WERI-Rb-1 (cell line): ENCODE data around the gene C1orf198.

Experiments
- DNase-seq: peaks from one replicate; pipeline ENCODE4 v3.0.0-alpha.2; 2020
- H3K27ac ChIP-seq: fragments of 250-450 bp; sonication (Bioruptor Pico); 2 replicates; pipeline ENCODE4 v1.5.1; 2020; ENCODE audit warnings: mild to moderate bottlenecking, moderate library complexity
- H3K27me3 ChIP-seq: fragments of 250-450 bp; sonication (Bioruptor Pico); 2 replicates; pipeline ENCODE4 v1.5.1; 2021; ENCODE audit warnings: mild to moderate bottlenecking, low read depth, moderate library complexity; ENCODE audit not compliant: insufficient read depth, severe bottlenecking
- H3K36me3 ChIP-seq: fragments of 250-450 bp; sonication (Bioruptor Pico); 2 replicates; pipeline ENCODE4 v1.5.1; 2020; ENCODE audit warnings: mild to moderate bottlenecking, moderate library complexity
- H3K4me3 ChIP-seq: 2 replicates; pipeline ENCODE4 v1.5.1; 2011; ENCODE audit warnings: low read depth, mild to moderate bottlenecking, control low read depth, low read length
- H3K9me3 ChIP-seq: fragments of 250-450 bp; sonication (Bioruptor Pico); 2 replicates; pipeline ENCODE4 v1.5.1; 2021; ENCODE audit warnings: mild to moderate bottlenecking, moderate library complexity; ENCODE audit not compliant: severe bottlenecking
- CTCF ChIP-seq: IDR thresholded peaks from 2 replicates; pipeline ENCODE4 v1.5.1; 2011; ENCODE audit warnings: low read depth, mild to moderate bottlenecking, control low read depth, inconsistent platforms, low read length

C1orf198 gene

GRCh38 chr1:230833511-230833910 is 34.8 kb downstream of the C1orf198 start:
- Histone ChIP-seq H3K36me3 (peaks cover 9% of the 10 kb centered on the region), H3K27ac (no peak overlapping the region), H3K4me3 (0 out of 2 replicates have a peak overlapping the region, but pooled peaks have one; percentile 3), H3K27me3 (no peaks in the 10 kb centered on the region), H3K9me3 (no peaks in the 10 kb centered on the region)
- no peak for DNase-seq
- no peak for TF ChIP-seq CTCF

GRCh38 chr1:230832476-230832875 is 35.8 kb downstream of the C1orf198 start:
- Histone ChIP-seq H3K36me3 (no peaks in the 10 kb centered on the region), H3K9me3 (no peaks in the 10 kb centered on the region), H3K4me3 (no peak overlapping the region), H3K27ac (no peak overlapping the region), H3K27me3 (no peaks in the 10 kb centered on the region)
- TF ChIP-seq CTCF, result no peak
- DNase-seq, result no peak

GRCh38 chr1:230831771-230832170 is 36.5 kb downstream of the C1orf198 start:
- no peak for TF ChIP-seq CTCF
- no peaks in the 10 kb centered on the region for H3K9me3 ChIP-seq
- DNase-seq, result no peak
- H3K4me3 ChIP-seq, result no peak overlapping the region
- no peak overlapping the region for H3K27ac ChIP-seq
- H3K36me3 ChIP-seq, result no peaks in the 10 kb centered on the region
- no peaks in the 10 kb centered on the region for H3K27me3 ChIP-seq

GRCh38 chr1:230828421-230828820 is 39.9 kb downstream of the C1orf198 start:
- TF ChIP-seq CTCF, result no peak
- Histone ChIP-seq H3K27ac (no peak overlapping the region), H3K9me3 (no peaks in the 10 kb centered on the region), H3K27me3 (no peaks in the 10 kb centered on the region), H3K36me3 (no peaks in the 10 kb centered on the region), H3K4me3 (no peak overlapping the region)
- no peak for DNase-seq

GRCh38 chr1:230827801-230828200 is 40.5 kb downstream of the C1orf198 start:
- H3K36me3 ChIP-seq, result no peaks in the 10 kb centered on the region
- no peak overlapping the region for H3K4me3 ChIP-seq
- H3K27ac ChIP-seq, result no peak overlapping the region
- no peaks in the 10 kb centered on the region for H3K9me3 ChIP-seq
- H3K27me3 ChIP-seq, result no peaks in the 10 kb centered on the region
- no peak for DNase-seq
- no peak for TF ChIP-seq CTCF

GRCh38 chr1:230827081-230827681 is 41.1 kb downstream of the C1orf198 start:
- Histone ChIP-seq H3K36me3 (no peaks in the 10 kb centered on the region), H3K27ac (no peak overlapping the region), H3K27me3 (no peaks in the 10 kb centered on the region), H3K4me3 (no peak overlapping the region), H3K9me3 (no peaks in the 10 kb centered on the region)
- no peak for TF ChIP-seq CTCF
- no peak for DNase-seq
